Nucleus accumbens (tissue), 56 donors: ENCODE measurements around the gene CNGB1.
"Not testable (repeated sequence)": the region's sequence is repeated elsewhere in the genome, so short reads cannot be mapped to it uniquely, and the experiment has no call there.

Source experiments
- DNase-seq, 56 donors: peaks; one replicate each; lab custom pipeline; 2025; lab: John Stamatoyannopoulos, UW

The CNGB1 gene

DNA sequence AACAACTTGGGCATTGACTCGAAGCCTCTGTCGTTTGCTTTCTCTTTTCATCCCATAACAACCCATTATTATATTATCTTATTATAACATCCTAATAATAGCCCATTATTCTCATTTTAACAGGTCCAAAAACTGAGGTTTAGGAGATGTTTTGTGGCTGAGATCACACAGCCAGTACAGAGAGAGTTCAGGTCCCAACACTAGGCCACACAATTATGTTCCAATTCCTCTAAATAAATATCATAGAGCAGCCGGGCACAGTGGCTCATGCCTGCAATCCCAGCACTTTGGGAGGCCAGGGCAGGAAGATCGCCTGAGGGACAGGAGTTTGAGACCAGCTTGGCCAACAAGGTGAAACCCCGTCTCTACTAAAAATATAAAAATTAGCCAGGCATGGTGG lies 128.3 kb downstream of the CNGB1 start:
- DNase-seq = no peak

DNA sequence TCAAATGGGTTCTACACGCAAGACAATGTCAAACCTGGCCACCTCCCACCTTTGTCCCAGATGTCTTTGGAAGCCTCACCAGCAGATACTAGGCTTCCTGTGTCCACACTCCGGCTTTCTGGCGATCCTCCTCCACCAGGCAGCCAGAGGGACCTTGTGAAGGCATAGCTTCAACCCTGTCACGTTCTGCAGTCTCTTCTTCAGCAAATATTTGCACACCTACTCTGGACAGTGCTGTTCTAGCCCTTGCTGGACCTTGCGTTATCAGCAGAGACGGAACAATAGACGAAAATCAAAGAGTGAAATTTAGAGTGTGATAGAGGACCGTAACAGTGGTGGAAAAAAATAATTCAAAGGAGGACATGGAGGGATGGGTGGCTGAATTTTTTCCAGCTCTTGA lies 130.1 kb downstream of the CNGB1 start:
- DNase-seq = no peak

- peak in 37 of 56 donors; percentile 7 to 79 (median 41) for DNase-seq
These were observed 132.8 kb downstream of the CNGB1 start for GRCh38 chr16:57838161-57838560.

DNA sequence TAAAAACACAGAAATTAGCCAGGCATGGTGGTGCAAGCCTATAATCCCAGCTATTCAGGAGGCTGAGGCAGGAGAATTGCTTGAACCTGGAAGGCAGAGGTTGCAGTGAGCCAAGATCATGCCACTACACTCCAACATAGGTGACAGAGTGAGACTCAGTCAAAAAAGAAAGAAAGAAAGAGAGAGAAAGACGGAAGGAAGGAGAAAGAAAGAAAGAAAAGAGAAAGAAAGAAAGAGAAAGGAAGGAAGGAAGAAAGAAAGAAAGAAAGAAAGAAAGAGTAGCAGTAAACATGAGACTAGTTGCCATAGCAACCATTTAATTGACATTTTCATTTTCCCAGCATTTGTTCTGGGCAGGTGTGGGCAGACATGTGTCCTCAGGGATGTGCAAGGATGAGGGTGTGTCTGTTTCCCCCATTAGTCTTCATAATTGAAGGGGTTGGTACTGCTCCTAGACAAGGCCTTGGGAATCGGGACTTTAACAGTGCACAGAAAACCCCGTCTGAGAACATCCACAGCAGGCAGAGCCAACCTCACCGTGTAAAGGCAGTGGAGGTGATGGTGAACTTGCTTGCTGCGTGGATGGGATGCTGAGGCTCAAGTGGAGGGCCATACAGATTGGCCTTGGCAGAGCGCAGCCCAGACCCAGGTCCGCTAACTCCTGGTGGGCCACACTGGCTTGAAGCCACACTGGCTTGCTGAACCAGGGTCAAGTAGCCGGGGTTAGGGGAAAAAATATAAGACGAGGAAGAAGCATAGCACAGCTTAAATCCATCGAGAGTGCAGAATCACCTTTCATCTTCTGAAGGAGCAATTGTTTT lies 133.4 kb downstream of the CNGB1 start:
- peak in 3 of 56 donors; percentile 15 to 17 (median 16) for DNase-seq

DNA sequence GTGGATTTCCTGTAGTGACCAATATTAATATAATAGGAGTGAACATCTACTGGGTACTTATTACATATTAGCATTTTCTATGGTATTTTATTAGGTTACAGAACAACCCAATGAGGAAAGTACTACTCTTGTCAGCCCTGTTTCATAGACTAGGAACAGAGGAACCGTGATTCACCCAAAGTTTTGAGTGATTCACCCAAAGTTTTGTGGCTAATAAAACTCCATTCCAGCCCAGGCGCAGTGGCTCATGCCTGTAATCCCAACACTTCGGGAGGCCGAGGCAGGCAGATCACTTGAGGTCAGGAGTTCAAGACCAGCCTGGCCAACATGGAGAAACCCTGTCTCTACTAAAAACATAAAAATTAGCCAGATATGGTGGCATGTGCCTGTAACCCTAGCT lies 135.5 kb downstream of the CNGB1 start:
- not testable (repeated sequence) for DNase-seq

GRCh38 chr16:57834936-57835335 lies 136.0 kb downstream of the CNGB1 start:
- DNase-seq = peak in 24 of 56 donors; percentile 6 to 67 (median 30)
